HG02938 (cell line): ENCODE results near the gene BCAR1.
A peak's percentile ranks its signal among the peaks of the same experiment; 100 is the strongest.
"Not testable (repeated sequence)": the region's sequence is repeated elsewhere in the genome, so short reads cannot be mapped to it uniquely, and the experiment has no call there.

Experiments
- ATAC-seq: cut with Tn5 transposase; IDR thresholded peaks from one replicate; pipeline ENCODE4 v1.9.1; 2021; ENCODE audit warnings: mild to moderate bottlenecking, moderate library complexity; ENCODE audit not compliant: unreplicated experiment

Gene BCAR1, protein sequence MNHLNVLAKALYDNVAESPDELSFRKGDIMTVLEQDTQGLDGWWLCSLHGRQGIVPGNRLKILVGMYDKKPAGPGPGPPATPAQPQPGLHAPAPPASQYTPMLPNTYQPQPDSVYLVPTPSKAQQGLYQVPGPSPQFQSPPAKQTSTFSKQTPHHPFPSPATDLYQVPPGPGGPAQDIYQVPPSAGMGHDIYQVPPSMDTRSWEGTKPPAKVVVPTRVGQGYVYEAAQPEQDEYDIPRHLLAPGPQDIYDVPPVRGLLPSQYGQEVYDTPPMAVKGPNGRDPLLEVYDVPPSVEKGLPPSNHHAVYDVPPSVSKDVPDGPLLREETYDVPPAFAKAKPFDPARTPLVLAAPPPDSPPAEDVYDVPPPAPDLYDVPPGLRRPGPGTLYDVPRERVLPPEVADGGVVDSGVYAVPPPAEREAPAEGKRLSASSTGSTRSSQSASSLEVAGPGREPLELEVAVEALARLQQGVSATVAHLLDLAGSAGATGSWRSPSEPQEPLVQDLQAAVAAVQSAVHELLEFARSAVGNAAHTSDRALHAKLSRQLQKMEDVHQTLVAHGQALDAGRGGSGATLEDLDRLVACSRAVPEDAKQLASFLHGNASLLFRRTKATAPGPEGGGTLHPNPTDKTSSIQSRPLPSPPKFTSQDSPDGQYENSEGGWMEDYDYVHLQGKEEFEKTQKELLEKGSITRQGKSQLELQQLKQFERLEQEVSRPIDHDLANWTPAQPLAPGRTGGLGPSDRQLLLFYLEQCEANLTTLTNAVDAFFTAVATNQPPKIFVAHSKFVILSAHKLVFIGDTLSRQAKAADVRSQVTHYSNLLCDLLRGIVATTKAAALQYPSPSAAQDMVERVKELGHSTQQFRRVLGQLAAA

DNA sequence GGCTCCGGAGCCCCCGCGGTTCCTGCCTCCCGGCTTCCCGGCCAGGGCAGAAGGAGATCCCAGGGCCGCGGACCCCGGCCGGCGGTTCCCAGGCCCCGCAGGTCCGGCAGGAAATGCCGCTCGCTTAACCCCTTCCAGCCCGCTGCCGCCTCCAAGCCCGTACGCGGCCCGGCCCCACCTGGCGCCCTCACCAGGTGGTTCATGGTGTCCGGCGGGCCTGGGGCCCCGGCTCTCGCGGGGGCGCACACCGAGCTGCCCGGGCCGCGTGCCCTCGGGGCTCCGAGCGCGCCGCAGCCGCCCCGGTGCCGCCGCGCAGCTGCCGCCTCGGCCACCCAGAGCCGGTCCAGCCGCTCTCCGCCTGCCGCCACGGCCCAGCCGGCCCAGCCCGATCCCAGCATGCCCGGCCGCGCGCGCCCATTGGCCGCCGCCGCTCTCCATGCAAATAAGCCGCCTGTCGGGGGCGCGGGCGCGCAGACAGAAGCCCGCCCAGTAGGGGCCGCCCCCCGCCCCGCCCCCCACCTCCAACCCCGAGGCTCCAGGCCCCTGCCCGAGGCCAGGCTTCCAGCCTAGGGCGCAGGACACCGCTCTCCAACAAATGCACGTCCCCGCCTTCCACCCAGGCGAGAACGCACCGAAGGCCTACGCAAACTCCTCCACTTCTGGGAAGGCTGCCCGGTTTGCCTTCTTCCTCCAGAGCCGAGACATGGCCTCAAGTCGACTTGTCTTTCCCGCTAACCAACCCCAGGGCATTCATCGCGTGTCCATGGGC, at the start of gene BCAR1:
Gene BCAR1, minus strand, starts transcription at position 345 of the 769 bp plus-strand sequence. Its CDS starts 142 bp downstream, at position 203.
- ATAC-seq: peak; percentile 65

DNA sequence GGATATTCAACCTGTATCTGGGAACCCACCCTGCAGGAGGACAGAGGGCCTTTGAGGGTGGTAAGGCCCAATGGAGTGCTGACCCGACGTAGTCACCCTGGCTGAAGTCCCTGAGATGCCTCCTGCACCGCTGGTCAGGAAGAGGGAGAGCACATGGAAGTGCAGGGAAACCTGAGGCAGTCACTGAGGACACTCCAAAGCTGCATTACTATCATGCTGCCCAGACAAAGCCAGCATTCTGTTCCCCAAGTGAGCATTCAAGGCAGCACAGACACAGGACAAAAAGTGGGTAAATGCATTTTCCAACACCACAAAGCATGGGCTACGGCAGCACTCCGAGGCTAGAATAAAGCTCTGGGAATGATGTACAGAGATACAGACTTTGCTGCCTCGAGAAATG, 46.8 kb upstream of the BCAR1 start:
- no peak for ATAC-seq

DNA sequence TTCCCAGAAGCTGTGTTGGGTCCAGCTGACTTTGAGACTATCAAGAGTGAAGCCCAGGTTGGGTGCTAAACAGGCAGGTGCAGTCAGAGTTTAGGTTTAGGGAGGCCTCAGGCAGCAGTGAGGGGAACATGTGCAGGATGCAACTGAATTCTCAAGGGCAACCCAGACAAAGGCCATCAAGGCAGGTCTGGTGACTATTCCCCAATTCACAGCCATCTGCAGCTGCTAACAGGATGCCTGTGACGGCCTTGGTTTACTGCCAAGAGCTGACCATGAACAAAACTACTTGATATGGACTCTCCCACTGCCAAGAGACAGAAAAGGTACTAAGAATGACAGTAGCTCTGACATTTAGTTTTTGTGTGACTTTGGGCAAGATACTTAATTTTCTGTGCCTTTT, 45.2 kb upstream of the BCAR1 start:
- no peak for ATAC-seq

DNA sequence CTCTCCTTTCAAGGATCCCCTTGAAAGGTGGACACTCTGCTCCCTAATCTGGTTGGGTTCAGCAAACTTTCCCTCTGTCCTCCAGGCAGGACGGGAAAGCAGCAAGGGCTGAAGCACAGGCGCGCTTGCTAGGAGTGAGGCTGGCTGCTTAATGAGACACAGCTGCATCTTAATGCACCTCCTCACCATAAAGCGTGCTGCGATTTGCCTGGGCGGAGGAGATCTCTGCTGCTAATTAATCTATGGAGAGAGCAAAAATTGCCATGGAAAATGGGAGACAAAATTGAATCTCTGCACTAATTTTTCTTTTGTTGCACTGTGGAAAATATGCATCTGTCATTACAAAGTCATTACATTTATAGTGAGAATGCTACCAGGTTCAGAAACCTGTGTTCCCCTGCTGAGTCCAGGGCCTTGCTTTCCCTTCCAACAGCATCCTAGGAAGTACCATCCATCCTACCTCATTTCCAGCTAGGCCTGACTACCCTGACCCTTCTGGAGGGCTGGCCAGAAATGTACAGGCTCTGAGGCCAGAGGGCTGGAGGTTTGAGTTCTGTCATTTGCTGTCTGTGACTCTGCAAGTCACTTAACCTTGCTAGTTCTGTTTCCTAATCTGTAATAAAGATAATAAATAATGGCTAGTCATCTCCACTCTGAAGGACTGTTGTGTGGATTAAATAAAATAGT, 43.5 kb upstream of the BCAR1 start:
- ATAC-seq: no peak

DNA sequence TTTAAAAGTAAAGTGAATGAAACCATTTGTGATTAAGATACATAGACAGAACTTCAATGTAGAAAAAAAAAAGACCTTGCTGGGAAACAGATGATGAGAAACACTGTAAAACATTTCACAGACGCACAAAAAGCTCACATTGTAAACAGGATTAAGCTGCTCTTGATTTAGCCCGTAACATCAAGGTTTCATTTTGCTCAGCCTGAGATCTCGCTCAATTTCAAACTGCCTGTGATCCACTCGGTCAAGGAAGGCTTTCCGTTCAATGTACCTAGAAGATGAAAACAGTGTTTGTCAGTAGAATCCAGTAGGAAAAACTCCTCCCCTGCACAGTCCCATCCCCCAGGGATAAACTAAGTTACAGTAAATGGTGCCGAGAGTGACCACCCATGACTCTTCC, 42.3 kb upstream of the BCAR1 start:
- ATAC-seq: no peak

DNA sequence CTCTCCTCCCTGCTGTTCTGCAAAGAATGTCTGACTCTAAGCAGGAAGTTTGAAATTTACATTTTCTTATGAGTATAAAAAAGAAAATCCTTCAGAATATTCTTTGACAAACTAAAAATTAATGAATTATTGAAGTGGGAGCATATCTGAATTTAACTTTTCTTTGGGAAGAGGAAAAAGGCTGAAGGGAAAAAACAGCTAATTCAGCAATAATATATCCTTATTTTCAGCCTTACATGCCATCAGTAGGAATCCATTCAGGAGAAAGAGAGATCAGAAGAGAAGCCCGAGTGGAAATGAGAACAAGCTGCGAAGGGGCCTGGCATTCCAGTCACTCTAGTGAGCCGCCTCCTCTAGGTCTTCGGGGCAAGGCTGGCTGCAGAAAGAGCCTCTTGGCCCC, 41.7 kb upstream of the BCAR1 start:
- no peak for ATAC-seq

- no peak for ATAC-seq
These were observed 41.3 kb upstream of the BCAR1 start for GRCh38 chr16:75292691-75293090.

DNA sequence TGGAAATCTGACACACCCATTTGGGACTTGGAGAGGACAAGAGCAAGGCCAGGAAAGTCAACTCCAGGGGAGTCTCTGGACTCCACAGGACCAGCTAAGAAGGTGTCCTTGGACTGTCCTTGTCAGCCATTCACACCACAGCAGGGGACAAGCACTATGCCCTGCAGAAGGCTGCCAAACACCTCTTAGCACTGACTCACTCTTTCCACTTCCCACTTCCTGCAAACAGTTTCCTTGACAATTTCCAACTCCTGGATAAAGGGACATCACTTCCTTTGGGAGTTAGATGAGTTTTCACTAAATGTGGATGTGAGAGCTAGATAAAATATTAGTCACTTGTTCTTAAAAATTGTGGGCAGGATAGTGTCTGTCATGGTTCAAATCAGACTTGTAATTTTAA, 37.8 kb upstream of the BCAR1 start:
- ATAC-seq: no peak

DNA sequence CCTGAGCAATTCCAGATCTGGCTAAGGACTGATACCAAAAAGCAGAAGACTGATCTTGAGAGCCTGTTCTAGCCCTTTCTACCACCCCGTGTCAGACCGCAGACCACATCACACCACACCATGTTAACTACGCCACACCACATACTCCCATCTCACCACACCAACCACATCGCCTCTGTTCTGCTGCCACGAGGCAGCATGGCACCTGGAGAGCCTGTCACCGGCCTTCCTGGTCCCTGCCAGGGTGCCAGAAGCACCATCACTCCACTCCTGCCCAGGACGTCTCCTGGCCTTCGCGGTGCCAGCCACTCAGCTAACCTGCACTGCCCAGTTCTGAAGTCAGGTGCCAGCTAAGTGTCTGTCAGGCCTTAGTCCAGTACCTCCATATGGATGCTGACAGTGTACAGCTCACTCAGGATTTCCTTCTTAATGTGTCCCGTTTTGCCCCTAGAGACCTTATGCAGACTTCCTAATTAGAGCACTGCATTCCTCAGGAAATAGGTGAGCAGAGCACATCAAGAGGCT, 37.2 kb upstream of the BCAR1 start:
- ATAC-seq: no peak

GRCh38 chr16:75288181-75288580, 36.8 kb upstream of the BCAR1 start:
- no peak for ATAC-seq

GRCh38 chr16:75287708-75288107, 36.3 kb upstream of the BCAR1 start:
- no peak for ATAC-seq

- ATAC-seq: no peak
These were observed 35.0 kb upstream of the BCAR1 start for GRCh38 chr16:75286389-75286788.

DNA sequence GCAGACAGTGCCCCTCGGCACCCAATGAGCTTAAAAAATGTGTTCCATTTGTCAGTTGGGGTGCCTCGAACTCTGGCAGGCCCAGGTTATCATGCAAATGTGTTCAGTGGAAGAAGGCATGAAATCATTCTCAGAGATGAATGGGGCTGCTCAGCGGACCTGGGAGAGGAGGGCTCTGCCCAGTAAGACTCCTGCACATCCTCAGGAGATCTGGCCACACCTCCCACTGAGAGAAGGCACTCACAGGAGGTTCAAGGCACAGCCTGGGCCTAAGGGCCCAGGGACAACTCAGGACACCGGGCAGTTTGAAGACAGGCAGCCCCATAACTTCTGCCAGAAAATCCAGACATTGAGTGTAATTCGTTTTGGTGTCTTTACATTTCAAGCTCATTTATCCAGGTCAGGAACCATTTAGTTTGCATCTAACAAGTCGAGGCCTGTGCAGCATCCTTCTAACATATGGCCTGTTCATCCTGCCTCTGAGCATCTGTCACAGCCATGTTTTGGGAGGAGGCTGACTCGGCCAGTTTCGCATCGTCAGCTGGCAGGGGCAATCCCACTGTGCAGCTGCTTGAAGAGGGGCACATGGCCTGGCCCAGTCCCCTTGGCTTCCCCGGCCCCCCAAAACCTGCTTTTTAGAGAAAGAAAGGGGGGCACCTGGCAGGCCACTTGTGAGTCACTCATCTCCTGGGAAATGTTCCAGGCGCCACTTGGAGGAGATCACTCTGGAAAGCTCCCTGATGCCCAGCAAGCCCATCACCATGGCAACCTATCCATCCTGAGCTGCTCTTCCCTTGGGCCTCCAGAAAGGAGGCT, 31.2 kb upstream of the BCAR1 start:
- ATAC-seq: no peak

GRCh38 chr16:75281826-75282225, 30.4 kb upstream of the BCAR1 start:
- no peak for ATAC-seq

- ATAC-seq: not testable (repeated sequence)
These were observed 29.6 kb upstream of the BCAR1 start for GRCh38 chr16:75281009-75281408.

GRCh38 chr16:75280331-75280804, 28.9 kb upstream of the BCAR1 start:
- ATAC-seq: no peak

DNA sequence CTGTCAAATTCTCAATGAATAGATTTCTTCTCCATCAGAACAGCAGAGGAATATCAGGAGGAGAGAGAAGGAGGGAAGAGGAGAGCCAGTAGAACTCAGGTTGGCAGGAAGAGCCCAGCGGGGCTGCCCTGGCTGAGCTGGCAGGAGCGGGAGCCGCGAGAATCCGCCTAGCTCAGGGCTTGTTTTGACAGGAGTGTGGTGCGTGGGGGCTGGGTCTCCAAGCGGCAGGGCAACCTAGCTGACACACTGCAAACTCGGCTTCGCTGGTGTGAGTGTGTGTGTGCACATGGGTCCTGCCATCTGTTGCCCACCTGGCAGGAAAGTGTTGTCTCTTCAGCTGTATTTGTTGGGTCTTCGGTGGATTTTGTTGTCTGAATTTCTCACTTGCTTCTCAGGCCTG, 27.9 kb upstream of the BCAR1 start:
- no peak for ATAC-seq

- ATAC-seq: no peak
These were observed 21.9 kb upstream of the BCAR1 start for GRCh38 chr16:75273054-75273925.
